Stomach (tissue), 19 donors: Measurements from ENCODE around the gene CD9. TPM values are rescaled to one million over a fixed set of nuclear protein-coding genes. Genes with fewer than 3 reads are reported as not detected.

Source experiments
- DNase-seq, 2 donors: peaks; one replicate each; pipeline versions ENCODE4 v3.0.0 to v3.0.0-alpha.2; 2013 to 2019
- H3K27ac ChIP-seq, 5 donors: fragments of 200-600 bp in 4 of 5; sonication (generic) in 4 of 5; one replicate each; pipeline ENCODE4 v1.5.1; 2013 to 2019; ENCODE audit warnings: mild to moderate bottlenecking in 1 of 5, moderate library complexity in 1 of 5
- H3K27me3 ChIP-seq, 3 donors: fragments of 200-600 bp; sonication (generic); one replicate each; pipeline ENCODE4 v1.5.1; 2017 to 2019; ENCODE audit warnings: mixed run types in 1 of 3
- H3K36me3 ChIP-seq, 4 donors: fragments of 200-600 bp; sonication (generic); 1 replicate in 3 of 4; 2 replicates in 1 of 4; pipeline ENCODE4 v1.5.1; 2016 to 2019
- H3K4me1 ChIP-seq, 4 donors: fragments of 200-600 bp; sonication (generic); one replicate each; pipeline ENCODE4 v1.5.1; 2016 to 2019
- H3K4me3 ChIP-seq, 4 donors: fragments of 200-600 bp; sonication (generic) in 3 of 4; one replicate each; pipeline ENCODE4 v1.5.1; 2016 to 2019; ENCODE audit warnings: mild to moderate bottlenecking in 1 of 4
- H3K9me3 ChIP-seq, 4 donors: fragments of 200-600 bp; sonication (generic); one replicate each; pipeline ENCODE4 v1.5.1; 2016 to 2019
- CTCF ChIP-seq, 7 experiments: fragments of 450-650 bp in 4 of 7; fragments of 200-600 bp in 3 of 7; sonication (generic) in 3 of 7; IDR thresholded peaks; one replicate each; pipeline ENCODE4 v1.5.1; 2016 to 2019; ENCODE audit warnings: antibody characterized with exemption in 7 of 7, control low read depth in 2 of 7, mild to moderate bottlenecking in 1 of 7
- EP300 ChIP-seq: sonication (generic); formaldehyde crosslinking; IDR thresholded peaks from one replicate; pipeline ENCODE4 v1.6.1; 2017; ENCODE audit warnings: antibody characterized with exemption
- POLR2A ChIP-seq, 4 donors: fragments of 450-650 bp; IDR thresholded peaks; one replicate each; pipeline ENCODE4 v1.6.1; 2016; ENCODE audit warnings: antibody characterized with exemption in 4 of 4, control low read depth in 2 of 4, mild to moderate bottlenecking in 1 of 4, moderate library complexity in 1 of 4
- POLR2AphosphoS5 ChIP-seq, 3 donors: sonication (generic); formaldehyde crosslinking; IDR thresholded peaks; one replicate each; pipeline ENCODE4 v1.6.1; 2016; ENCODE audit warnings: antibody characterized with exemption in 3 of 3
- WGBS, 5 donors: extraction: QIAGEN DNeasy Blood & Tissue Kit in 3 of 5; methylation state at CpG; one replicate each; pipeline versions ENCODE4 v1.1.5 to v1.1.7; 2013 to 2018; 5-methylcytosine and 5-hydroxymethylcytosine counted together
- intact Hi-C: fragments of 100-400 bp; cut with DNase I; formaldehyde crosslinking; loops from one replicate; pipeline ENCODE4 v1.15.1; 2023; ENCODE audit warnings: low total_unique reads
- long read RNA-seq, 10 donors: transcript quantifications; one replicate each; lab custom pipeline, GENCODE V29; 2026
- polyA plus RNA-seq, 3 donors: library from polyadenylated mRNA; stranded (reverse); fragments of 200-250 nt; gene quantifications; one replicate each; pipeline ENCODE4 v1.2.3, GENCODE V29; 2013
- total RNA-seq, 5 donors: library from RNA; depleted of rRNA; stranded (reverse); fragments of >200 nt; gene quantifications; one replicate each; pipeline versions ENCODE4 v1.1.0 to v1.2.3, GENCODE V29; 2014 to 2016
- donor health status: healthy with polysubstance abuse.
- donor health status: Bipolar disorder and iron deficiency.
- donor health status: healthy.

Gene CD9
- total RNA-seq (100 to 1,000 TPM in 3 of 5 donors, 10 to 100 TPM in 2; 68.1 to 297 (median 154) TPM), polyA plus RNA-seq (100 to 1,000 TPM in 2 of 3 donors, 10 to 100 TPM in 1; 51.0 to 421 (median 124) TPM)
- long read RNA-seq, donor 1, transcript CD9-201 (8 exons, 1,218 nt) = major isoform, 22 of 95 reads
- long read RNA-seq, donor 1, partial matches to known transcripts = 70 of 95 reads
- long read RNA-seq, donor 1, other reads (novel, unspliced or antisense) = 0 of 95 reads
- long read RNA-seq, donor 2, transcript CD9-201 (8 exons, 1,218 nt) = major isoform, 51 of 106 reads
- long read RNA-seq, donor 2, partial matches to known transcripts = 53 of 106 reads
- long read RNA-seq, donor 2, other reads (novel, unspliced or antisense) = 0 of 106 reads
- long read RNA-seq, donor 3, transcript CD9-201 (8 exons, 1,218 nt) = major isoform, 36 of 62 reads
- long read RNA-seq, donor 3, partial matches to known transcripts = 22 of 62 reads
- long read RNA-seq, donor 3, other reads (novel, unspliced or antisense) = 0 of 62 reads
- long read RNA-seq, donor 4, transcript CD9-201 (8 exons, 1,218 nt) = major isoform, 8 of 16 reads
- long read RNA-seq, donor 4, partial matches to known transcripts = 8 of 16 reads
- long read RNA-seq, donor 4, other reads (novel, unspliced or antisense) = 0 of 16 reads
- long read RNA-seq, donor 5, transcript CD9-201 (8 exons, 1,218 nt) = major isoform, 39 of 80 reads
- long read RNA-seq, donor 5, transcript CD9-207 (2 exons, 441 nt) = minor isoform, 5 of 80 reads
- long read RNA-seq, donor 5, partial matches to known transcripts = 34 of 80 reads
- long read RNA-seq, donor 5, other reads (novel, unspliced or antisense) = 0 of 80 reads
- long read RNA-seq, donor 6, transcript CD9-201 (8 exons, 1,218 nt) = major isoform, 63 of 172 reads
- long read RNA-seq, donor 6, partial matches to known transcripts = 102 of 172 reads
- long read RNA-seq, donor 6, other reads (novel, unspliced or antisense) = 0 of 172 reads
- long read RNA-seq, donor 7, transcript CD9-201 (8 exons, 1,218 nt) = major isoform, 71 of 204 reads
- long read RNA-seq, donor 7, transcript CD9-207 (2 exons, 441 nt) = minor isoform, 15 of 204 reads
- long read RNA-seq, donor 7, partial matches to known transcripts = 117 of 204 reads
- long read RNA-seq, donor 7, other reads (novel, unspliced or antisense) = 0 of 204 reads
- long read RNA-seq, donor 8, transcript CD9-207 (2 exons, 441 nt) = minor isoform, 7 of 73 reads
- long read RNA-seq, donor 8, transcript CD9-201 (8 exons, 1,218 nt) = major isoform, 39 of 73 reads
- long read RNA-seq, donor 8, partial matches to known transcripts = 27 of 73 reads
- long read RNA-seq, donor 8, other reads (novel, unspliced or antisense) = 0 of 73 reads
- long read RNA-seq, donor 9, transcript CD9-201 (8 exons, 1,218 nt) = major isoform, 40 of 179 reads
- long read RNA-seq, donor 9, transcript CD9-207 (2 exons, 441 nt) = minor isoform, 10 of 179 reads
- long read RNA-seq, donor 9, partial matches to known transcripts = 126 of 179 reads
- long read RNA-seq, donor 9, other reads (novel, unspliced or antisense) = 0 of 179 reads
- long read RNA-seq, donor 10, transcript CD9-201 (8 exons, 1,218 nt) = major isoform, 30 of 75 reads
- long read RNA-seq, donor 10, partial matches to known transcripts = 43 of 75 reads
- long read RNA-seq, donor 10, other reads (novel, unspliced or antisense) = 0 of 75 reads

- intact Hi-C loops = no loop called here
- no peaks in the 10 kb centered on the region for H3K36me3 ChIP-seq
- H3K4me3 ChIP-seq = peak within 1 kb of the TSS; percentile 69 to 94 (median 86)
- peaks cover 0 to 19% (median 4%) of the 10 kb centered on the region in 3 donors for H3K27me3 ChIP-seq
- TF ChIP-seq EP300 (no peak), POLR2AphosphoS5 (IDR thresholded peaks at IDR 0.05) (peak; percentile 44 to 71 (median 64)), POLR2A (IDR thresholded peaks at IDR 0.05) (peak in 2 of 4 donors; percentile 26 to 54)
- no peaks in the 10 kb centered on the region for H3K9me3 ChIP-seq
- peak; percentile 75 to 88 for DNase-seq
- peaks cover 41 to 83% (median 72%) of the 10 kb centered on the region in 4 donors for H3K4me1 ChIP-seq
- WGBS, 5 donors = 0 to 1% (median 1%) methylated on average over 40 to 81 of the region's 81 CpGs
- peak within 1 kb of the TSS; percentile 84 to 99 (median 94) for H3K27ac ChIP-seq
Measured at GRCh38 chr12:6200256-6201212, at the start of gene CD9. Gene CD9 (plus strand): TSS chr12:6200400. CDS start chr12:6200500, 100 bp downstream.

GRCh38 chr12:6154730-6155459 is 45.3 kb upstream of the CD9 start:
- Histone ChIP-seq H3K27ac (peak overlapping the region in 3 of 5 donors; percentile 12 to 50 (median 43)), H3K36me3 (no peaks in the 10 kb centered on the region), H3K4me3 (no peak overlapping the region), H3K27me3 (no peaks in the 10 kb centered on the region), H3K4me1 (peaks cover 0 to 9% (median 3%) of the 10 kb centered on the region in 4 donors), H3K9me3 (no peaks in the 10 kb centered on the region)
- WGBS, 5 donors = 73 to 85% (median 78%) methylated on average over 15 of the region's 15 CpGs
- TF ChIP-seq EP300 = no peak
- no peak for DNase-seq
- intact Hi-C loops = no loop called here

GRCh38 chr12:6157482-6157881 is 42.7 kb upstream of the CD9 start:
- Histone ChIP-seq H3K9me3 (no peaks in the 10 kb centered on the region), H3K4me1 (peaks cover 0 to 18% (median 5%) of the 10 kb centered on the region in 4 donors), H3K4me3 (no peak overlapping the region), H3K27ac (no peak overlapping the region), H3K27me3 (no peaks in the 10 kb centered on the region), H3K36me3 (no peaks in the 10 kb centered on the region)
- no peak for TF ChIP-seq POLR2AphosphoS5 (IDR thresholded peaks at IDR 0.05)
- TF ChIP-seq POLR2A (IDR thresholded peaks at IDR 0.05) = no peak
- intact Hi-C loops = no loop called here
- no peak for DNase-seq
- 91 to 95% (median 92%) methylated on average over 4 of the region's 4 CpGs for WGBS, 5 donors

GRCh38 chr12:6158255-6158654 is 41.9 kb upstream of the CD9 start:
- TF ChIP-seq POLR2A (IDR thresholded peaks at IDR 0.05) (no peak), EP300 (no peak), CTCF (IDR thresholded peaks at IDR 0.05) (no peak), POLR2AphosphoS5 (IDR thresholded peaks at IDR 0.05) (no peak)
- peak in 1 of 2 donors; percentile 54 for DNase-seq
- Histone ChIP-seq H3K36me3 (no peaks in the 10 kb centered on the region), H3K4me3 (no peak overlapping the region), H3K9me3 (no peaks in the 10 kb centered on the region), H3K27me3 (no peaks in the 10 kb centered on the region), H3K4me1 (peaks cover 0 to 18% (median 5%) of the 10 kb centered on the region in 4 donors), H3K27ac (no peak overlapping the region)
- intact Hi-C loops = no loop called here
- 15 to 38% (median 29%) methylated on average over 4 of the region's 4 CpGs for WGBS, 5 donors
